ENCODE results near the gene TMEM94. TPM values are rescaled to one million over a fixed set of nuclear protein-coding genes. Genes with fewer than 3 reads are reported as not detected.
"Not testable (repeated sequence)": the region's sequence is repeated elsewhere in the genome, so short reads cannot be mapped to it uniquely, and the experiment has no call there.

TMEM94 gene
- total RNA-seq, 1 donor from 2014 or later: 27.9 TPM

DNA sequence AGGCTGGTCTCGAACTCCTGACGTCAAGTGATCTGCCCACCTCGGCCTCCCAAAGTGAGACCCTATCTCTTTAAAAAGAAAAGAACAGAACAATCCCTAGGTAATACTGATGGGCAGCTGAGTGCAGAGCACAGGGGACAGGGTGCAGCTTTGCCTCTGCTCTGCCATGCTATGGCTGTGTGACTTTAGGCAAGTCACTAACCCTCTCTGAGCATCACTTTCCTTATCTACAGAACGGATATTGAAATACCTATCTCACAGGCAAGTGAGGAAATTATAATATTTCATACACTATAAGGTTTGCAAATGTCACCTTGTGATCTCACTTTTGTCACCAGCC, 54.8 kb downstream of the TMEM94 start:
- no peak for DNase-seq (ENCODE audit: low spot score)

DNA sequence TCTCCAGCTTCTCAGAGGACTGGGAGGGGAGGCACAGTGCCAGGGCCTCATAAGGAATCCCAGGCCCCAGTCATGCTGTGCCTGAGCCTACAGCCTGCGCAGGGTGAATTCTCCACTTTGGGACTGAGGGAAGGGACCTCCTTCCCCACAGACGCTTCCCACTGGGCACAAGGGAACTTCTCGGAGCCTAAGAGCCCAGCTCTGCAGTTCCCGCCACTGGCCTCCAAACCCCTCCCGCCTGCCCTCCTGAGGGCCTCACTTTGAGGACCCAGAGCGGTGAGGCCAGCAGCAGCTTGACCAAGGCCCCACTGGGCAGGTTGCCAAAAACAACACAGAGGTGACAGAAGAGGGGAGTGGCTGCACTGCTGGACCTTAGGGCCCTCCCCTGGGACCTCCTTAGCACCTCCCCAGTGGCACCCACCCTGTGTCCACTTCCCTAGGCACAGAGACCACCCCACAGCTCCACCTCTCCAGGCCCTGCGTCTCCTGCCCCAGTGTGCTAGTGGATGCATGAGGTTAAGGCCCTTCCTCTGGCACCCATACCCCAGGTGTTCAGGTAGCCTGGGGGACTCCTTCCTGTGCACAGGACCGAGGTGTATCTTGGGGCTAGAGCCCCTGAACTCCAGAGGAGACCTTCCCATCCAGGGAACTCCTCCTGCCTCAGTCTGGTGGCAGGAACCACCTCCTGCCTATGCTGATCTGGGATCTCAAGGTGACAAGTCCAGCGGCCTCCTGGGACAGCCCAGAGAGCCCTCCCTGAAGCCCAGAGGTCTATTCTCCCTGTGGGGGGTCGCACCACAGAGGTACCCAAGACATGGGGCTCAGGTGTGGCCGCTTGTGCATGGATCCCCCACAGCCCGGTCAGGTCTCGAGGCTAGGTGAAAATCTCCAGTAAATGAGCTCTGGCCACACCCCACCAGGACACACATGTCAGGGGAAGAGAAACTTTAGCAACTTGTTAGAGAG, 55.5 kb downstream of the TMEM94 start:
- peak; percentile 40 for DNase-seq (ENCODE audit: low spot score)

DNA sequence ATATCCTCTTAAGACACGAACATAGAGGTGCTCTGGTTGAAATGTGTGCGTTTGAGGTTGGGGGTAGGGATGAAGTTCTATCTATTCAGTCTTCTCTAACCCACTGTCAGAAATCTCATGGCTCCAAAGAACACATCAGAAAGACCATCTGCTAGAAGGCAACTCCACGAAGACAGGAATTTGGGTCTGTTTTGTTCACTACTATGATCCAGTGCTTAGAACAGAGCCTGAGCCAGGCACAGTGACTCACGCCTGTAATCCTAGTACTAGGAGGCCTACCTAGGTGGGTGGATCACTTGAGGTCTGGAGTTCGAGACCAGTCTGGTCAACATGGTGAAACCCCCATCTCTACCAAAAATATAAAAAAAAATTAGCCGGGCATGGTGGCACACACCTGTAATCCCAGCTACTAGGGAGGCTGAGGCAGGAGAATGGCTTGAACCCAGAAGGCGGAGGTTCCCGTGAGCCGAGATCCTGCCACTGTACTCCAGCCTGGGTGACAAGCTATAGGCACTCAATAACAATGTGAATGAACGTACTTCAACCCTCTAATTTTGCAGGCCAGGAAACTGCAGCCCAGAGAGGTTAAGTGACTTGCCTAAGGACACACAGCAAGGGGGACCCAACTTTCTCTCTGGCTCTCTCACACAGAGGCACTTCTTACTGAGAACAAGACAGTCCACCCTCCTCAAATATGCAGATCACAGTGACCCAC, 56.6 kb downstream of the TMEM94 start:
- DNase-seq (ENCODE audit: low spot score): peak; percentile 72

DNA sequence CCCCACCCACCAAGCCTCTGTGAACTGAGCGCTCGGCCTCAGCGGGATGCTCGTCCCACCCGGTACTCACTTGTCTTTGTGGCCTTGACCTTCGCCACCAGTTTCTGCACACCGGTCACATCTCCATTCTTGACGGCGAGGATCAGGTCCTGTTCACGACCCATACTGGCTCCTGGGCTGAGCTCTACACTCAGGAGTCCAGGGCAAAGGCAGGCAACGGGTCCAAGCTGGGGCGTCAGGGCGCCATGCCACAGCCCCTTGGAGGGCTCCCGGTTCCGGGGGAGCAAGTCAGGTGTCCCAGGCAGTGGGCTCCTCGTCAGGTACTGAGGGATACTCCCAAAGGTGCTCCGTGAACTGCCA, 57.2 kb downstream of the TMEM94 start:
- DNase-seq (ENCODE audit: low spot score): no peak

DNA sequence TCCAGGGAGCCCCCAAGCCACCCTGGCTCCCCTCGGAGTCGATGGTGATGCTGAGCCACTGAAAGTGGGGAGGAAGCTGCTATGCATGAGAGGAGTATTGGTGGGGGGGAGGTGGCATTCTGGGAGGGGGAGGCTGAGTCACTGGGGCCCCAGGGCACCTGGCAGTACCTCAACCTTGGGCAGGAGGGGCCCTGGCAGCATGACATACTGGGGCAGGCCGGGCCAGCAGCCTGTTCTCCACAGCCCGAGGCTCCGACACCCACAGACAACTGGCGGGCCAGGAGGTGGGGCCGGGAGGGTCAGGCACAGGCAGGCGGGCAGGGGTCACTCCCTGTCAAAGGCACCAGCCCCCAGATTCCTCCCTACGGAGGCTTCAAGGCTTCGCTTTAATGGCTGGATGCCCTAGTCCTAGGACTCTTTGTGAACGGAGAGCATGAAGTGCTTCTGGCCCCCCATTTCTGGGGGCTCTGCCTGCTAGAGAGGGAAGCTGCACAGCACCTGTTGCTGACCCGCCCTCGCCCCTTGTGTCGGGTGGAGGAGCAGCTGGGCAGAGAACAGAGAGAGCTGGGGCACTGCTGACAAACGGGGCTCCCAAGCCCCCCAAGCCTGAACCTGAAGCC, 58.0 kb downstream of the TMEM94 start:
- no peak for DNase-seq (ENCODE audit: low spot score)

DNA sequence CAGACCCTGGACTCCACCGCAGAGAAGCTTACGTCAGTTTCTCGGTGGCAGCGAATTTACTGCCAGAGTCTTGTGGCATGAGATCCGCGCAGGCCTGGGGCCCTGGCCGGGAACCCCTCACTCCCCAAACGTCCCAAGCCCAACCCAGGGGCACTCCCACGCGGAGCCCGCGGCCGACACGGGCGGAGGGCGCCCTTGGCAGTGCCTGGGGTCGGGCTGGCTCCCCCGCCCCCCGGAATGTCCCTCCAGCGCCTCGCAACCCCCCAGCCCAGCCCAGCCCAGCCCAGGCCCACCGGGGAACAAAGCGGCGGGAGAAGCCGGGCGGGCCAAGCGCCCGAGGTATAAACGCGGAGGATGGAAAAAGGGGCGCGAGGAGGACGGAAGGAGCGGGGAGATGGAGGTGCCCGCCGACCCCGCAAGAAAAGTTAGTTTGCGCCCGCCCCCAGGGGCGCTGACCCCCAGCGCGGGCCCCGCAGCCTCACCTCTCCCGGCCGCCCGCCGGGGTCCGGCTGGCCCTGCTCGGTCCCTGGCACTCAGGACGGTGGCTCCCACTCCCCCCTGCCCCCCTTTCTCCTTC, 58.6 kb downstream of the TMEM94 start:
- peak; percentile 32 for DNase-seq (ENCODE audit: low spot score)

DNA sequence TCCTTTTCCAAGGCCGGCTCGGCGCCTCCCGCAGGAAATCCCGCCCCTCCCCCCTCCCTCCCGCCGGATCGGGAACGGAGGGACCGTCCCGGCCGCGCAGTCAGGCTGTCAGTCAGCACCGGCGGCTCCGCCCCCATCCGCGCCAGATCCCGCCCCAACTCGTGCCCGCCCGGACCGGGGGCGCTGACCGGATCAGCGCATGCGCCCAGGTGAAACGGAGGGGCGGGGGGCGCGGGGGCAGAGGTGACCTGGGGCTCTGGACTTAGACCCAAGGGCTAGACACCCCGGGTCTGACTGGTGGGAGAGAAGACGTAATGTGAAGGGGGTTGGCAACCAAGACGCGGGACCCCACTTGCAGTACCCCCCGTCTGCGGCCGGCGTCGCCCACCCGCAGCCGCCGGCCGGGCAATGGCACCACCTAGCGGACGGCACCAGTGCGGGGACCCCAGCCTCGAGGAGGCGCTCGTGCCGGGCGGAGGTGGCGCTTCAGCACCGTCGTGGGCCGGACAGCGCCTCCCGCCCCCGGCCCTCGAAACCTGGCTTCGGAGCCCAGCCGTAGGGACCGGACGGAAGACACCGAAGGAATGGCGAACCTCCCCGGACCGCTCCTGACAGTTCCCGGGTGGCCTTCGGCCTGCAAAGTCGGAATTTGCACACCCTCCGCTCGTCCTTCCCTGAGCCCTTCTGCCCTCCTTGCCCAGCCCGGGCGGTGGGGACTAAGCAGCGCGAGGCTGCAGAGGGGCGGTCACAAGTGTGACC, 59.2 kb downstream of the TMEM94 start, which contains the start of gene CASKIN2:
Gene CASKIN2, minus strand, starts transcription at position 42 of the 759 bp plus-strand sequence. CDS start 1,733 bp downstream, outside the sequence.
- DNase-seq (ENCODE audit: low spot score): peak; percentile 96

DNA sequence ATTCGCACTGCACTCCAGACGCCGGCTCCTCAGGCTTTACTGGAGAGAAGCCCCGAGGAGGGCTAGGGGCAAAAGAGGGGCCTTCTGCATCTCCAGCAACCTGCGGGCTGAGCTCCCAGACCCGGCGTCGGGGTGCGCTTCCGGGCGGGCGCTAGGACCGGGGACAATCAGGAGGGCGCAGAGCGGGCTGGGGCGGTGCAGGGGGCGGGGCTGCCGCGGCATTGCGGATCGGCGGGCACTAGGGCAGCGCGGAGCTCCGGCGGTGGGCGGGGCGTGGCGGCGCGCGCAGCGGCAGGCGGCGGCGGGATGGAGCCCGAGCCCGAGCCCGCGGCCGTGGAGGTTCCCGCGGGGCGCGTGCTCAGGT, 59.8 kb downstream of the TMEM94 start, which contains the start of gene TSEN54:
Gene TSEN54, plus strand, starts transcription at position 274 of the 364 bp plus-strand sequence. Its CDS starts 33 bp downstream, at position 307.
- DNase-seq (ENCODE audit: low spot score): peak; percentile 96

DNA sequence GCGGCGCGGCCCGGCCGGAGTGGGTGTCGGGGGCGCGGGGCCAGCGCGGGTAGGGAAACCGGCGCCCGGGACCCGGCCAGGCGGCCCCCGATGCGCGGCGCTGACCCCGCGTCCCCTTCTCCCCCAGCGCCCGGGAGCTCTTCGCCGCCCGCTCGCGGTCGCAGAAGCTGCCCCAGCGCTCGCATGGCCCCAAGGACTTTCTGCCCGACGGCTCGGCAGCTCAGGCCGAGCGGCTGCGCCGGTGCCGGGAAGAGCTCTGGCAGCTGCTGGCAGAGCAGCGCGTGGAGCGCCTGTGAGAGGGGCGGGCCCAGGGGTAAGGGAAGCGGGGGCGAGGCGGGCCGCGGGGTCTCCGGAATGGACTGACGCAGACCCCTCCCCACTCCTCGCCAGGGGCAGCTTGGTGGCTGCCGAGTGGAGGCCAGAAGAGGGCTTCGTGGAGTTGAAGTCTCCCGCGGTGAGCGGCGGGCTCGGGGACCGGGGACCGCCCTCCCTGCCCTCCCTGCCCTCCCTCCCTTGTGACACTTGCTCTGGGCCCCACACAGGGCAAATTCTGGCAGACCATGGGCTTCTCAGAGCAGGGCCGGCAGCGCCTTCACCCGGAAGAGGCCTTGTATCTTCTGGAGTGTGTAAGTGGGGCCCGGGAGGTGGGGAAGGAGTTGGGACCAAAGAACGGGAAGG, 60.3 kb downstream of the TMEM94 start:
- DNase-seq (ENCODE audit: low spot score): peak; percentile 57

DNA sequence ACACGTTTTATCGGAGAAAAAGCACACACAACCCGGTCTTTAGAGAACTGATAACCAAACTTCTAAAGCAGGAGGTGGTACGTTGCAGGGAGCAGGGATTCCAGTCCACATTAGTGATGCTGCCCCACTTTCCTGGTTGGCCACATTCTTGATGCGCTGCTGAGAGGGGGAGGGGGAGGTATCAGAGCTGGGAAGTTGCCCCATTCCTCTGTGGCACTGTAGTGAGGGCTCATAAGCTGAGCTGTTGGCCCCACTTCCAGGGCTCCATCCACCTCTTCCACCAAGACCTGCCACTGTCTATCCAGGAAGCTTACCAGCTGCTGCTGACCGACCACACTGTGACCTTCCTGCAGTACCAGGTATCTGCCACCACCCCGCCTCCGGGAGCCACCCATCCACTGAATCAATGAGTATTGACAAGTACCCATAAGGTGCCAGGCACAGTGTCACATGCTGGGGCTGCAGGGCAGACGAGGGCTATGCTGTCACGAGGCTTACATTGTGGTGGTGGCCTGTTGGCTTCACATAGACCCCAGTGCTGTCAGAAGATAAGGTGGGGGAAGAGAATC, 60.9 kb downstream of the TMEM94 start:
- no peak for DNase-seq (ENCODE audit: low spot score)

DNA sequence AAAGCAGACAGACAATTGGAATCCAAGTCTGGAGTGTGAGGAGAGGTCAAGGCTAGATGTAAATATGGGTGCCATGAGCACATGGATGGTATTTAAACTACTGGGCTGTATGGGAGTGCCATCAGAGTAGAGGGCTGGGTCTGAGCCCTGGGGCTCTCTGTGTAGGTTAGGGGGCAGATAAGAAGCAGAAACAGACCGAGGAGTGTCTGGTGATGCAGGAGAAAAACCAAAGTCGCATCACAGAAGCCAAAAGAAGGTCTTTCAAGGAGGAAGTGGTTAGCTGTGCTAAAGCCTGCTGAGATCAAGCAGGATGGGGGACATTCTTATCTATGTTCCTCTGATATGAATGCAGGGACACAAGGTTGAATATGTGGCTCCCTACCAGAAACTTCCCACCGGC, 61.8 kb downstream of the TMEM94 start:
- DNase-seq (ENCODE audit: low spot score): no peak

DNA sequence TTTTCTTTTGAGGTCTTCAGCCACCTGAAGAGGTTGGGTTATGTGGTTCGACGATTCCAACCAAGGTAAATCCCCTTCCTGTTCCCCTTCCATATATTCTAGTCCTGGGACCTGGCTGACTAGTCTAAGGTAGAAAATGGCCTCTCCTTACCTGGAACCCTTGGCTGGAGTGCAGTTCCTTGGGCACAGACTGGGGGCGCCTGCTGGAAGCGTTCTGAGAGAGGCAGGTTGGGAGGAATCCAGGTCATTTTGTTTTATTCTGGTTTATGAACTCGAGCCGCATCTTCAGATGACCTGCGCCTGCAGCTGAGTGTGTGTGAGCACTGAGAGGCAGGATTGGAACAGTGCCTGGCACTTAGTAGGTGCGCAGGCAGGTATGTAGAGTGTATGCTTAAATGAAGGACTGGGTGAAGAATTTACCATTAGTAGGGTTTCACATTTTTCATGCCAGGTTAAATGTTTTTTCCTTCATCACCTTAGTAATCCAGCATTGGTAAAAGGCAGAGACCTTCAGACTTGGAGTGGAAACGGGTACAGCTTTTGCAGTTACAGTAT, 62.6 kb downstream of the TMEM94 start:
- DNase-seq (ENCODE audit: low spot score): no peak

DNA sequence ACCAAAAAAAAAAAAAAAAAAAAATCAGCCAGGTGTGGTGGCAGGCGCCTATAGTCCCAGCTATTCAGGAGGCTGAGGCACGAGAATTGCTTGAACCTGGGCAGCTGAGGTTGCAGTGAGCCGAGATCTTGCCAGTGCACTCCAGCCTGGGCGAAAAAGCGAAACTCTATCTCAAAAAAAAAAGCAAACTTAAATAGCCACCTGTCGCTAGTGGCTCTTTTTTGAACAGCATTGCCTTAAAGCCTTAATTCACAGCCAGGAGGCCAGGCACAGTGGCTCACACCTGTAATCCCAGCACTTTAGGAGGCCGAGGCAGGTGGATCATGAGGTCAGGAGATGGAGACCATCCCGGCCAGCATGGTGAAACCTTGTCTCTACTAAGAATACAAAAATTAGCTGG, 64.0 kb downstream of the TMEM94 start:
- DNase-seq (ENCODE audit: low spot score): not testable (repeated sequence)

DNA sequence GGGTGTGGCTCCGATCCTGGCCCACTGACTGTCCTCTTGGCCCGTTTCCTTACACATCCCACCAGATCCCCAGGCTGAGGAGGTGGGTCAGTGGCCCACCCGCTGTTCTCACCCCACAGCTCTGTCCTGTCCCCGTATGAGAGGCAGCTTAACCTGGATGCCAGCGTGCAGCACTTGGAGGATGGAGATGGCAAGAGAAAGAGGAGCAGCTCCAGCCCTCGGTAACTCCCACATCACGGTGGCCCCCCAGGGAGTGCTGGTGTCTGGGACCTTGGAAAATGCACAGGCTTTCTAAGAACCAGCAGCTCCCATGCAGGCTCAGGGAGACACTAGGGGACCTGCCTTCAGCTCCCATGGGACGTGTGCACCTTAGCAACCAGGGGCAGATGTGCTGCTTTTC, 64.9 kb downstream of the TMEM94 start:
- no peak for DNase-seq (ENCODE audit: low spot score)

DNA sequence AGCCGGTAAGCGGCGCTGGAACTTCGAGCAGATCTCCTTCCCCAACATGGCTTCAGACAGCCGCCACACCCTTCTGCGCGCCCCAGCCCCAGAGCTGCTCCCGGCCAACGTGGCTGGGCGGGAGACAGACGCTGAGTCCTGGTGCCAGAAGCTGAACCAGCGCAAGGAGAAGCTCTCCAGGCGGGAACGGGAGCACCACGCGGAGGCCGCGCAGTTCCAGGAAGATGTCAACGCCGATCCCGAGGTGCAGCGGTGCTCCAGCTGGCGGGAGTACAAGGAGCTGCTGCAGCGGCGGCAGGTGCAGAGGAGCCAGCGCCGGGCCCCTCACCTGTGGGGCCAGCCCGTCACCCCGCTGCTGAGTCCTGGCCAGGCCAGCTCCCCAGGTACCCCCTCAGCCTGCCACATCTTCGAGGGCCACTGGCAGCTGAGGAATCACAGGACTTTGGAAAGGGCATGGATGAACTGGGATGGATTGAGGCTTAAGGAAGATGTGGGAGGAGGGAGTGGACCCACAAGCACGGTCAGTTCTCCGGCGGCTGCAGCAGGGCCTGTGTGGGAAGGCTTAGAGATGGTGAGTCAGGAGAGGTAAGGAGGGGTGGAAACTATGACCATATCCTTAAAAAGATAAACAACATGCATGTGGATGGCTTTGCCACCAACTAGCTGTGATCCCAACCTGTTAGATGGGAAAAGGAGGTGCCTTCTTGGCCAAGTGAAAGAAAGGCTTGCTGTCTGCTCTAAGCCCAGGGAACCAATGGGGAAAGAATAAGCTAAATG, 65.7 kb downstream of the TMEM94 start:
- DNase-seq (ENCODE audit: low spot score): no peak

DNA sequence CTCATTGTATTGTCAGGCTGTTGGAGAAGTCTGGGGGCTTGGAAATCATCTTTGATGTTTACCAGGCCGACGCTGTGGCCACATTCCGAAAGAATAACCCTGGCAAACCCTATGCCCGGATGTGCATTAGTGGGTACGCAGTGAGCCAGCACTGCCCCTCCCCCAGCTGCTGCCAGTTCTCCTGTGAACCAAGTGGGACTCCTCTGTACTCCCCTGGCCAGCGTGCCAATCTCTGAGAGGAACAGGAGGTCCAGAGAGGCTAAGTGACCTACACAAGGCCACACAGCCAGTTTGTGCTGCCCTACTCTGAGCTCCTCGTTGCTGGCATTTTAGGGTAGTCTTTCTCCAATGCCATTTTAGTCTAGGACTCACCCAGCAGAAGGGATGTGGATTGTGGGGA, 67.2 kb downstream of the TMEM94 start:
- no peak for DNase-seq (ENCODE audit: low spot score)

DNA sequence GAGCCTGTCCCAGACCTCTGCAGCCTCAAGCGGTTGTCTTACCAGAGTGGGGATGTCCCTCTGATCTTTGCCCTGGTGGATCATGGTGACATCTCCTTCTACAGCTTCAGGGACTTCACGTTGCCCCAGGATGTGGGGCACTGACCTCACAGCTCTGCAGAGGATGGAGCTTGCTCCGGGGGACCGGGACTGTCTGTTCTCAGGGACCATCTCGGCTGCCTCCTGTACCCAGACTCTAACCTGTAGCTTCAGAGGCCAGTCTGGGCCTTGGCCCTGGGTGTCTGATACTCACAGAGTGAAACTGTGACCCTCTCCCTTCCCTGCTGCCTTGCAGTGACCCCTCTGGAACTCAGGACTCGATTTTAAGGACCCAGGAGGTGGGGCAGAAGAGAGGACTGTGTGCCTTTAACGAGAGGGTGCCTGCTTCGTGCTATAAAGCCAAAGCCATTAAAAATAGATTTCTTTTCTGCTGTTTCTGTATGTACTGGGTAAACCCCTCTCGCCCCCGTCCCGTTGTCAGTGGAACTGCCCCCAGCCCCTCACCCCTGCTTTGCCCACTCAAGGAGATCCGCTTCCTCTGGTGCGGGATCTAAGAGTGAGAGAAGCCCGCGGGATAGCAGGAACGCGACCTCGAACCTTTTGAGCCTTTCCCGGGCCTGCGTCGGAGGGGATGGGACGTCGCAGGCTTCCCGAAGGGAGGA, 68.0 kb downstream of the TMEM94 start:
- no peak for DNase-seq (ENCODE audit: low spot score)
